H1 (cell line): ENCODE results near the gene UBE2O. TPM values are rescaled to one million over a fixed set of nuclear protein-coding genes. Genes with fewer than 3 reads are reported as not detected.

Experiments
- EP300 ChIP-seq, 2 experiments: IDR thresholded peaks; 1 replicate in 1 of 2; 2 replicates in 1 of 2; pipeline ENCODE4 v1.6.1; 2011 to 2012; ENCODE audit warnings: low read depth in 2 of 2, low read length in 2 of 2, mild to moderate bottlenecking in 2 of 2, borderline replicate concordance in 1 of 2, inconsistent platforms in 1 of 2, moderate library complexity in 1 of 2
- SIN3A ChIP-seq, 2 experiments: IDR thresholded peaks in 1 of 2; conservative IDR thresholded peaks in 1 of 2; 2 replicates each; pipeline ENCODE4 v1.6.1; 2011 to 2012; ENCODE audit warnings: low read length in 2 of 2, improper control_type of control experiment in 1 of 2, low read depth in 1 of 2, mild to moderate bottlenecking in 1 of 2
- SIRT6 ChIP-seq: IDR thresholded peaks from one replicate; pipeline ENCODE4 v1.7.1; 2012; ENCODE audit warnings: low read length, inconsistent platforms
- polyA plus RNA-seq, 7 experiments: library from polyadenylated mRNA; depleted of rRNA in 3 of 7; stranded (reverse) in 5 of 7; unstranded in 2 of 7; fragments of >200 nt in 5 of 7; fragments of 200-250 nt in 2 of 7; gene quantifications; 1 replicate in 5 of 7; 2 replicates in 1 of 7; 4 replicates in 1 of 7; pipeline versions ENCODE4 v1.2.1 to v1.2.3, GENCODE V29; 2011 to 2013; ENCODE audit warnings: missing spikeins in 2 of 7, mixed read lengths in 2 of 7
- total RNA-seq: library from RNA; stranded (reverse); fragmentation: NEBNext Ultra II Directional; extraction: Animal tissue kit (Norgen Biotek cat#: 25700); gene quantifications from 2 replicates; pipeline ENCODE4 v1.2.1, GENCODE V29; 2021

Gene UBE2O
- total and polyA plus RNA-seq, 2 of the 8 experiments (the other 6 are each of a cell fraction or from before 2014, with no cell fraction given), result 24.4 to 63.0 TPM

DNA sequence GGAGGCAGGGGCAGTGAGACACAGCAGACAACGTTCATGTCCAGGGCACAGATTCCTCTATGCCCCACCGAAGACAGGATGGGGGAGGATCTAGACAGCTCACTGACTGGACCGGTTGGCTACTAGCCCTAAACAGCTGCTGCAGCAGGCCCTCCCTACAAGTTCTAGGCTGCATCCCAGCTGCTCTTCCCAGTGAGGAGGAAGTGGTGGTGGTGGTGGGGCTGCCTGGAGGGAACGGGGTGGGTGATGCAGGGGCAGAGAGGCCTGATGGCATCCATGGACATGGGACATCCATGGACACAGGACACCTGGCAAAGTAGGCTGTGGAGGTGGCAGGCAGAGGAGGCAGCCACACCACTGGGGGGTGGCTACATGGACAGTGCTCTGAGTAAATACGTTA is 50.2 kb downstream of the UBE2O start (continued):
- TF ChIP-seq SIRT6 (no peak), EP300 (IDR thresholded peaks at IDR 0.05; ENCODE audit: borderline replicate concordance in 1 of 2, low read depth in 2 of 2, low read length in 2 of 2) (no peak), SIN3A (conservative IDR thresholded peaks at IDR 0.05 in 1 of 2, IDR thresholded peaks at IDR 0.05 in 1 of 2; ENCODE audit: low read depth in 1 of 2, low read length in 2 of 2) (no peak)
